ENCODE data around the gene PSD. TPM values are rescaled to one million over a fixed set of nuclear protein-coding genes. Genes with fewer than 3 reads are reported as not detected.

The PSD gene
- total RNA-seq, 4 donors from 2014 or later: 88.0 to 268 (median 108) TPM

- TF ChIP-seq POLR2AphosphoS5 (IDR thresholded peaks at IDR 0.05): no peak
- no peak for TF ChIP-seq EP300 (IDR thresholded peaks at IDR 0.05)
- TF ChIP-seq, protein P1, sequence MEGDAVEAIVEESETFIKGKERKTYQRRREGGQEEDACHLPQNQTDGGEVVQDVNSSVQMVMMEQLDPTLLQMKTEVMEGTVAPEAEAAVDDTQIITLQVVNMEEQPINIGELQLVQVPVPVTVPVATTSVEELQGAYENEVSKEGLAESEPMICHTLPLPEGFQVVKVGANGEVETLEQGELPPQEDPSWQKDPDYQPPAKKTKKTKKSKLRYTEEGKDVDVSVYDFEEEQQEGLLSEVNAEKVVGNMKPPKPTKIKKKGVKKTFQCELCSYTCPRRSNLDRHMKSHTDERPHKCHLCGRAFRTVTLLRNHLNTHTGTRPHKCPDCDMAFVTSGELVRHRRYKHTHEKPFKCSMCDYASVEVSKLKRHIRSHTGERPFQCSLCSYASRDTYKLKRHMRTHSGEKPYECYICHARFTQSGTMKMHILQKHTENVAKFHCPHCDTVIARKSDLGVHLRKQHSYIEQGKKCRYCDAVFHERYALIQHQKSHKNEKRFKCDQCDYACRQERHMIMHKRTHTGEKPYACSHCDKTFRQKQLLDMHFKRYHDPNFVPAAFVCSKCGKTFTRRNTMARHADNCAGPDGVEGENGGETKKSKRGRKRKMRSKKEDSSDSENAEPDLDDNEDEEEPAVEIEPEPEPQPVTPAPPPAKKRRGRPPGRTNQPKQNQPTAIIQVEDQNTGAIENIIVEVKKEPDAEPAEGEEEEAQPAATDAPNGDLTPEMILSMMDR (IDR thresholded peaks at IDR 0.05): no peak
- no peak for TF ChIP-seq POLR2A (IDR thresholded peaks at IDR 0.05; ENCODE audit: low read depth)
- H3K9me3 ChIP-seq: no peaks in the 10 kb centered on the region
- peak overlapping the region; percentile 84 to 91 (median 90) for H3K27ac ChIP-seq (replicated peaks in 1 of 4)
- no peak for DNase-seq (ENCODE audit: extremely low spot score)
- peak overlapping the region; percentile 71 to 86 (median 83) for H3K4me3 ChIP-seq
- 2% methylated on average over 12 of the region's 21 CpGs for WGBS
- peaks cover 0 to 38% (median 12%) of the 10 kb centered on the region in 4 donors for H3K27me3 ChIP-seq
- H3K4me1 ChIP-seq: peaks cover 32 to 46% (median 44%) of the 10 kb centered on the region in 4 donors
- intact Hi-C loops (cut with DNase I): no loop called here
- peaks cover 6 to 24% (median 19%) of the 10 kb centered on the region in 4 donors for H3K36me3 ChIP-seq
These were observed 1.7 kb upstream of the PSD start for GRCh38 chr10:102420181-102420713.

GRCh38 chr10:102419269-102420180 lies 940 bp upstream of the PSD start:
- intact Hi-C loops (cut with DNase I): no loop called here
- Histone ChIP-seq H3K27me3 (peaks cover 0 to 45% (median 16%) of the 10 kb centered on the region in 4 donors), H3K4me1 (peaks cover 32 to 46% (median 44%) of the 10 kb centered on the region in 4 donors), H3K27ac (replicated peaks in 1 of 4) (peak overlapping the region; percentile 84 to 91 (median 90)), H3K36me3 (peaks cover 5 to 17% (median 16%) of the 10 kb centered on the region in 4 donors), H3K9me3 (no peaks in the 10 kb centered on the region), H3K4me3 (peak overlapping the region; percentile 71 to 86 (median 83))
- DNase-seq (ENCODE audit: extremely low spot score): no peak
- 2% methylated on average over 35 of the region's 54 CpGs for WGBS
- TF ChIP-seq POLR2AphosphoS5 (IDR thresholded peaks at IDR 0.05): peak in 1 of 2 donors; percentile 54
- TF ChIP-seq, protein P1 (IDR thresholded peaks at IDR 0.05): no peak

GRCh38 chr10:102416695-102417094 lies 1.9 kb downstream of the PSD start:
- Histone ChIP-seq H3K4me1 (peaks cover 17 to 25% (median 22%) of the 10 kb centered on the region in 4 donors), H3K36me3 (no peaks in the 10 kb centered on the region), H3K9me3 (no peaks in the 10 kb centered on the region), H3K27ac (replicated peaks in 1 of 4) (no peak overlapping the region), H3K4me3 (no peak overlapping the region), H3K27me3 (peaks cover 0 to 73% (median 24%) of the 10 kb centered on the region in 4 donors)
- 85% methylated on average over 20 of the region's 20 CpGs for WGBS
- TF ChIP-seq POLR2AphosphoS5 (IDR thresholded peaks at IDR 0.05) (no peak), POLR2A (IDR thresholded peaks at IDR 0.05; ENCODE audit: low read depth) (no peak), EP300 (IDR thresholded peaks at IDR 0.05) (no peak)
- TF ChIP-seq, protein P1 (IDR thresholded peaks at IDR 0.05): no peak
- intact Hi-C loops (cut with DNase I): no loop called here
- no peak for DNase-seq (ENCODE audit: extremely low spot score)

DNA sequence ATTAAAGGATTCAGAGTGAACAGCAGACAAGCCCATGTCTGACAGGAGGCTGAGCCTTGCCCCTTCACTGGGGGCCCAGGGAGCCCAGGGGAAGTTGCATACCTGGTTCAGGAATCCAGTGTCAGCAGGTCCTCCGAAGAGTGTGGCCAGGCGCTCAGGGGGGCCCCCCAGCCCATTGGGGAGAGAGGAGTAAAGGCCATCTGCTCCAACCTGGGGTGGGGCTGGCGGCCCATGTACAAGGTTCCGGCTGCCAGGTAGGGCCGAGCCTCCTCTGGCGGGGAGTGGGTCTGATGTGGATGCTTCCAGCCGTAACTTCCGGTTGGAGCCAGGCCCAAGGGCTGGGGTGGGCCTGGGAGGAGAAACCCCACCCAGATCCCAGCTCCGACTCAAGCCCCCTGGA lies 2.3 kb downstream of the PSD start:
- no peak overlapping the region for H3K27ac ChIP-seq (replicated peaks in 1 of 4)
- peaks cover 0 to 77% (median 26%) of the 10 kb centered on the region in 4 donors for H3K27me3 ChIP-seq
- DNase-seq (ENCODE audit: extremely low spot score): no peak
- H3K36me3 ChIP-seq: no peaks in the 10 kb centered on the region
- 67% methylated on average over 9 of the region's 9 CpGs for WGBS
- TF ChIP-seq POLR2AphosphoS5 (IDR thresholded peaks at IDR 0.05) (no peak), POLR2A (IDR thresholded peaks at IDR 0.05; ENCODE audit: low read depth) (no peak), EP300 (IDR thresholded peaks at IDR 0.05) (no peak)
- TF ChIP-seq, protein P1 (IDR thresholded peaks at IDR 0.05): no peak
- peaks cover 17 to 23% (median 21%) of the 10 kb centered on the region in 4 donors for H3K4me1 ChIP-seq
- no peaks in the 10 kb centered on the region for H3K9me3 ChIP-seq
- intact Hi-C loops (cut with DNase I): no loop called here
- H3K4me3 ChIP-seq: no peak overlapping the region
